ENCODE data around the gene NDUFAF8.

The NDUFAF8 gene

GRCh38 chr17:81241203-81241602 is 2.1 kb downstream of the NDUFAF8 start:
- DNase-seq: no peak

DNA sequence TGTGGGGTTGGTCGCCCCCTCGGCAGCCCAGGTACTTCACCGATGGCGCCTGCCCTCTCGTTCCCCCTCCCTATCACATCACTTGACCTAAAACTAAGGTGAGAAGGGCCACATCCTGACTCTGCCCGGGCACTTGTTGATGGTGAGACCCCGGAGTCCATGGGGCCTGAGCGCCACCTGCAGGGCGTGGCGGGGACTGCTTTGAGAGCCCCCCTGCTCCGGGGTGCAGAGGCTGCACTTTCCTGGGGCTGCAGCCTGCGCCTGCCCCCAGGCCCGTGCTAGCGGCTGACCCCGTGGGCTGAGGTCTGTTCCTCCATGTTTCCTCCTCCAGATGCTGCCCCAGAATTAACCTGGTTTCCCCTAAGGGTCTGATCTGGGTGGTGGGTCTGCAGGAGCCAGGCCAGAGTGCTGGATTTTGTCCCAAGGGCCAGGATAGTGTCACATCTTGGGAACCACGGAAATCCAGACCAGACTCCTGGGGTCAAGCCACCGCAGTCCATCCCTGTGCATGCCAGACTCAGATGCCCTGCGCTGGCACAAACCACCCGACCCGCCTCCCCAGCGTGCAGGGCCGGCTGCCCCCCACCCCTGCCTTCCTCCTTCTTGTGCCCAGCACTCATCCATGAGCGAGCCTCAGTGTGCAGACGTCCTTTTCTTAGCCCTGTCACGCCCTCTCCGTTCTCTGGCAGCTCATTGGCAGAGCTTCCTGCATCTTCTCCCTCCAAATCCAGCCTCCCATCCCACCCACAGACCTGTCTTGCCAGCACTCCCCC is 2.7 kb downstream of the NDUFAF8 start:
- no peak for DNase-seq

DNA sequence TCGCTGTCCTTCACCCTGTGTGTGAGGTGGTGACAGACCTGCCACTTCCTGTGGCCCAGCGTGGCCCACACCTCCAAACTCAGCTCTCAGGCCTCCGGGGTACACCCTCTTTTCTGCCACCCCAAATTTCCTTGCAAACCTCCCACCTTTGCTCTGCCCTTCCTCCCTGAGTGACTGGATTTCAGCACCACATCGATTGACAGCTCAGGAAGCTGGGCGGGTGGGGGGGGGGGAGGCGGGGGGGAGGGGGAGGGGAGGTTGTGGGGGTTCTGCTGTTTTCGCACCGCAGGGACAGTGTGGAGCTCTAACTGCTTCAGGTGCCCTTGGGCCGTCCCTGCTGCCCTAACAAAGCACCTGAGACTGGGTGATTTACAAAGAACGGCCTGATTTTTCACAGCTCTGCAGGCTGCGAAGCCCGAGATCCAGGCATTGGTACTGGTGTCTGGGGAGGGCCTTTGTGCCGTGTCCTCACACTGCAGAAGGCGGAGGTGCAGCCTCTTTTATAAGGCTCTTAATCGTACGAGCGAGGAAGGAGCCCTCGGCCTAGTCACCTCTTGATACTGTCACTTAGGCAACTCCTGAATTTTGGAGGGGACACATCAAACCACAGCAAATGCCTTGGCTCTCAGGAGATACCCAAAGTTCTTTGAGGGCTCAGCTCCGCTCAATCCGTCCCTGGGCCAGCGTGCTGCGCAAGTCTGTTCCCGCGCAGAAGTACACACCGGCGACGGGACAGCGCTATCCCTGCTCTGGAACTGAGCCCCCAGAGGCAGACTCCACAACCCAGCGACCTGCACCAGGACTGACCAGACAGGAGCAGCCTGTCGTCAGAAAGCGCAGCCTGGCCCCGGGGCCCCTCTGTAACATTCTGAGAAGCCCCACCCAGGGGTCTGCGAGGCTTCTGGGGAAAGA is 3.6 kb downstream of the NDUFAF8 start:
- DNase-seq: no peak

DNA sequence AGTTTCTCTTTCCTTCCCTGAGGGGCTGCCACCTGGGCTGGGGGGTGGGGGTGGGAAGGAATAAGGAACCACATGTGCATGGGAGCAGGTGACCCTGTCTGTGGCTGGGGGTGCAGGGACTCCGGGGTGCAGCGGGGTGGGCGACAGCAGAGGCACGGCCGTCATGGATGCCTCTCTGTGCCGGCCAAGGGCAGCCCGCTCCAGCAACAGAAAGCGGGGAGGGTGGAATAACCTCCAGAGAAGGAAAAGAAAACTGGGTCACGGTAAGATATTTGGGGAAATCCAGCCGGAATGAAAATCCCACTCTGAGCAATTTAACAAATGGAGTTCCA is 4.2 kb downstream of the NDUFAF8 start:
- no peak for DNase-seq

DNA sequence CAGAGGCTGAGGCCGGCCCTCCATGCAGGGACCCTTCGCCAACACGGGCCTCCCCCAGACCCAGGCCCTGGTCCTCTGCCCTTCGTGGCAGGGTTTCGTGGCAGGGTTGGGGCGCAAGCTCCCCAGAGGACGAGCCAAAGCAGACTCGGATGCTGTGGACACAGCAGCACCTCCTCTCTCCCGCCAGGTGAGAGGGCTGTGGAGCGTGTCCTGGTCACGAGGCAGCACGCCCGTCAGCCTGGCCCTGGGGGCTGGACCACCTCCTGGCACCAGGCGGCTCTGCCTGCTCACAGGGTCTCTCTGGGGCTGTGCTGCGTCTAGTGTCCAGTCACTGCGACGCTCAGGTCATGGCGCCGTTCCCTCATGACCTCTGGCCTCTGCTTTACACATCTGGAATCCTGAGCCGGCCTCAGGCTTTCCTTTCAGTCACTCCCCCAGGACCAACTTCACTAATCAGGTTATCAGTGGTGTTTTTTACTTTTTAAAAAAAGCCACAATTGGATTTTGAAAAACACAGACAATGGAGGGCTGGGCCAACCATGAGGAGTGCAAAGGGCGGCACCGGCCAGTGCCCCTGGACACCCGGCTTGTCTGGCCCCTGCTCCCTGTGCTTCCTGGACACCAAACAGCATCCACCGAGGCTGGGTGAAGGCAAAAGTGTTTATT is 5.4 kb downstream of the NDUFAF8 start:
- DNase-seq: no peak

- no peak for DNase-seq
Measured at GRCh38 chr17:81245024-81245664, 6.0 kb downstream of the NDUFAF8 start.

GRCh38 chr17:81245665-81246342 is 6.7 kb downstream of the NDUFAF8 start:
- DNase-seq: no peak

- no peak for DNase-seq
Measured at GRCh38 chr17:81246343-81246670, 7.2 kb downstream of the NDUFAF8 start.

GRCh38 chr17:81246679-81247338 is 7.7 kb downstream of the NDUFAF8 start:
- no peak for DNase-seq

DNA sequence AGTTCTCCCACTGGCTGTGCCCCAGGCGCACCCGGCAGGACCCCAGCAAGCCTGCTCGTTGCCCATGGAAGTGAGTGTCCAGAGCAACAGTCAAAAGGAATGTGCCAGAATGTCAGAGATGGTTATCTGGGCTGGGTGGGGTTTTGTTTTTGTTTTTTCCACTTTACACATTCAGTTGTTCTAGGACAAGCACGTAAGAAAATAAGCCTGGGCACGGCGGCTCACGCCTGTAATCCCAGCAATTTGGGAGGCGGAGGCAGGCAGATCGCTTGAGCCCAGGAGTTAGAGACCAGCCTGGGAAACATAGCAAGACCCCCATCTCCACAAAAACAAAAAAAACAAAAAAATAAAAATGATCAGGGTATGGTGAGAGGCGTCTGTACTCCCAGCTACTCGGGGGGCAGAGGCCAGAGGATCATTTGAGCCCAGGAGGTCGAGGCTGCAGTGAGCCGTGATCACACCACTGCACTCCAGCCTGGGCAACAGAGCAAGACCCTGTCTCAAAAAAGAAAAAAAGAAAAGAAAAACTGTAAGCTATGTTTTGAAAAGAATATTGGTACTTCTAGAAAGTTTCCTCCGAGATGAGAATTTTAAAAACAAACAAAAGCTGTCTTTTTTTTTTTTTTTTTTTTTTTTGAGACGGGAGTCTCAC is 8.3 kb downstream of the NDUFAF8 start:
- DNase-seq: no peak

DNA sequence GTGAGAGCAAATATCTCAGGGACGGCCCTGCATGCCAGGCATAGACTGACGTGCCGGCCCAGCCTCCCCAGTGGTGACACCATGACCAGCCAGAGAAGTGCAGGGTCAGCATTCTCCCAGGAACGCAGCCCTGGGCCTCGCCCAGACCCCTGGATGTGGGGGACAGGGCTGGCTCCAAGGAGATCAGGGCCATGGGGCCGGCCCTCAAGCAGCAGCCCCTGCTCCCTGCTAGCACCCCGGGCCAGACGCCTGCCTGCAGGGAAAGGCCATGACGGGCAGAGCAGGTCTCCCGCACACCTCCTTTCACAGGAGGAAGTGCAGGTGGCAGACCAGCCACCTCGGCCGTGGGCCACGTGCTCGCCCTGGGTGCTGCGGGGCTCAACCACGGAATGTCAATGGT is 9.5 kb downstream of the NDUFAF8 start:
- DNase-seq: no peak

GRCh38 chr17:81249223-81250040 is 10.3 kb downstream of the NDUFAF8 start:
- DNase-seq: no peak

GRCh38 chr17:81250286-81251093 is 11.4 kb downstream of the NDUFAF8 start:
- peak; percentile 62 for DNase-seq

GRCh38 chr17:81251094-81251708 is 12.1 kb downstream of the NDUFAF8 start:
- DNase-seq: peak; percentile 95

DNA sequence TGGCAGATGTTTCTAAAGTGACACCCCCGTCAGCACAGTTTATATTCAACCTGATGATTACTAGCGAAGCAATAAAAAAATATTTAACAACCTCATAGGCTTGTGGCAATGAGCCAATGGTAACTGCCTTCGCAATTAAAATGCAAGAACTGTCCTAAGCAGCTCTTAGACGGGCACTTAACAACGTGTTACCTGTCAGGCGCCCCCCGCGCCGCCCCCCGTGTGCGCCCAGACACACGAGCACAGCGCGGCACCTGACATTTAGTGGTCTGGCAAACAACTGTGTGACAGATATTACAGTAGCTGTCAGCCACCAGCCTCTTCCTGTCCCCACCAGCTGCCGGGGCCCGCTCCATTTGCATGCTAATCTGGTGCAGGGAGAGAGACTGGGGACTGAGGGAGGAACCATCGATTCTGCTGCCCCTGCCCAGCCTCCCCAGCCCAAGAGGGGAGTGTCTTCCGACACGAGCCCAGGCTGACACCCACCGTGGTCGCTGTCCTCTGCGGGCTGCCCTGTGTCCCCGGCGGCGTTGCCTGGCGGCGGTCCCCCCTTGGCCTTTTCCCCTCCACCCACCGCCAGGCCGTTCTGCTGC is 12.7 kb downstream of the NDUFAF8 start:
- DNase-seq: no peak

DNA sequence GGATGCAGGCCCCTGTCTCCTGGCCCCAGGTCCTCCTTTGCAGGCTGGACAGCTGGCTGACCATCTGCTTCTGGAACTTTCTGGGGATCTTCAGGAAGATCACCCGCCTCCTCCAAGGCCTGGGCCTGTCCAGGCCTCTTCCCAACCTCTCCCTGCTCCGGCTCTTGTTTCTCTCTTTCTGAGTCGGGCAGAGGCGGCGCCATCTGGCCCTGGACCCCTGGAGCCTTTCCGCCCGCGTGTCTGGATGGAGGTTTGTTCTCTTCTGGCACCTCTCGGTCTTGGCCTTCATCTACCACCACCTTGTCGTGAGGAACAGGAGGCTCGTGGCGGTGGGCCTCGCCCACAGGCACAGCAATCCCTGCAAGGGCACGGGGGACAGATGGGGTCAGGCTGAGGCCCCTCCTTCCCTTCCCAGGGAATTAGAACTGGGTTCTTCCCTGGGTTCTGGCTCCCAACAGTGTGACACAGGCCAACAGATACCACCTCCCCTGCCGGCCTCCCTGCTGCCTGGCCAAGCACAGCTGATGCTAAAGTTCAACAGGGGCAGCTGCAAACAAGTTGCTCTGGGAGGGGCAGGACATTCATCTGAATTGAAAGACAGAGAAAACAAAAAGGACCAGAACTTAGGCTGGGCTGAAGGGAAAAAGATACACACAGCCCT is 13.3 kb downstream of the NDUFAF8 start:
- DNase-seq: no peak

GRCh38 chr17:81252987-81253329 is 13.8 kb downstream of the NDUFAF8 start:
- no peak for DNase-seq

DNA sequence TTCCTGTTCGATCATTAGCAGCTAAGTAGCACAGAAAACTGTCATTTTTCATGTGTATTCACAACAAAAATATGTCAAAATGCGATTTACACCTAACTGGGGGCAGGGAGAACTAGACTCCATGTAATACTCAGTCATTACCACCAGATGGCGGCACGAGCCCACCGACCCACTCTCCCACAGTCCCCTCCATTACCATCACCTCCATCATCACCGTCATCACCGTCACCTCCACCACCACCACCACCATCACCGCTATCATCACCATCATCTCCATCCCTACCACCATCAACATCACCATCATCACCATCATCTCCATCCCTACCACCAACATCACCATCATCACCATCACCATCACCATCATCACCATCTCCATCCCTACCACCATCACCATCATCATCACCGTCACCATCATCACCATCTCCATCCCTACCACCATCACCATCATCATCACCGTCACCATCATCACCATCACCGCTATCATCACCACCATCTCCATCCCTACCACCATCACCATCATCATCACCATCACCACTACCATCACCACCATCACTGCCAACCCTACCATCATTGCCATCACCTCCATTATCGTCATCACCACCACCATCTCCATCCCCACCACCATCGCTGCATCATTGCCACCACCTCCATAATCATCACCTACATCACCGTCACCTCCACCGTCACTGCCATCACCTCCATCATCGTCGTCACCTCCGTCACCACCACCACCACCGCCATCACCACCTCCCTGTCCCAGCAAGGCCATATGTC is 14.4 kb downstream of the NDUFAF8 start:
- DNase-seq: no peak
